Breast epithelium (tissue), 4 donors: ENCODE measurements around the gene LPGAT1. TPM values are rescaled to one million over a fixed set of nuclear protein-coding genes. Genes with fewer than 3 reads are reported as not detected.
A peak's percentile ranks its signal among the peaks of the same experiment; 100 is the strongest.

ENCODE experiments used
- DNase-seq, 2 donors: peaks; one replicate each; pipeline ENCODE4 v3.0.0-alpha.2; 2019; ENCODE audit warnings: low spot score in 2 of 2
- H3K27ac ChIP-seq, 2 donors: fragments of 200-600 bp; sonication (generic) in 1 of 2; one replicate each; pipeline ENCODE4 v1.5.1; 2016 to 2019; ENCODE audit warnings: mild to moderate bottlenecking in 1 of 2
- H3K27me3 ChIP-seq, 2 donors: fragments of 200-600 bp; sonication (generic) in 1 of 2; one replicate each; pipeline versions ENCODE4 v1.5.1 to v1.6.0; 2017 to 2019; ENCODE audit warnings: control low read depth in 1 of 2, mild to moderate bottlenecking in 1 of 2
- H3K36me3 ChIP-seq: fragments of 200-600 bp; one replicate; pipeline ENCODE4 v1.5.1; 2019
- H3K4me1 ChIP-seq, 2 donors: fragments of 200-600 bp; sonication (generic); one replicate each; pipeline ENCODE4 v1.5.1; 2016 to 2019; ENCODE audit warnings: control low read depth in 1 of 2
- H3K4me3 ChIP-seq, 3 donors: fragments of 200-600 bp; sonication (generic); 1 replicate in 2 of 3; 2 replicates in 1 of 3; pipeline ENCODE4 v1.5.1; 2016 to 2019; ENCODE audit warnings: mild to moderate bottlenecking in 3 of 3, moderate library complexity in 2 of 3
- H3K9me3 ChIP-seq, 2 donors: fragments of 200-600 bp; sonication (generic) in 1 of 2; one replicate each; pipeline ENCODE4 v1.5.1; 2016 to 2019; ENCODE audit warnings: control low read depth in 1 of 2
- POLR2A ChIP-seq: fragments of 450-650 bp; IDR thresholded peaks from one replicate; pipeline ENCODE4 v1.6.1; 2016; ENCODE audit warnings: antibody characterized with exemption, mild to moderate bottlenecking, moderate library complexity
- POLR2AphosphoS5 ChIP-seq, 3 donors: sonication (generic); formaldehyde crosslinking; IDR thresholded peaks; one replicate each; pipeline ENCODE4 v1.6.1; 2017; ENCODE audit warnings: antibody characterized with exemption in 3 of 3
- intact Hi-C: fragments of 100-400 bp; cut with DNase I; formaldehyde crosslinking; loops from one replicate; pipeline ENCODE4 v1.15.1; 2023; ENCODE audit warnings: low total_unique reads
- total RNA-seq, 3 donors: library from RNA; depleted of rRNA; stranded (reverse); fragments of >200 nt; gene quantifications; one replicate each; pipeline ENCODE4 v1.1.0, GENCODE V29; 2016
- TF ChIP-seq, protein P1 (sequence below), 3 donors: fragments of 450-650 bp; IDR thresholded peaks; one replicate each; pipeline ENCODE4 v1.5.1; 2016 to 2017; ENCODE audit warnings: antibody characterized with exemption in 3 of 3, mild to moderate bottlenecking in 3 of 3, moderate library complexity in 3 of 3

Gene LPGAT1
- total RNA-seq, 3 donors from 2014 or later = 39.0 to 61.1 (median 43.5) TPM

DNA sequence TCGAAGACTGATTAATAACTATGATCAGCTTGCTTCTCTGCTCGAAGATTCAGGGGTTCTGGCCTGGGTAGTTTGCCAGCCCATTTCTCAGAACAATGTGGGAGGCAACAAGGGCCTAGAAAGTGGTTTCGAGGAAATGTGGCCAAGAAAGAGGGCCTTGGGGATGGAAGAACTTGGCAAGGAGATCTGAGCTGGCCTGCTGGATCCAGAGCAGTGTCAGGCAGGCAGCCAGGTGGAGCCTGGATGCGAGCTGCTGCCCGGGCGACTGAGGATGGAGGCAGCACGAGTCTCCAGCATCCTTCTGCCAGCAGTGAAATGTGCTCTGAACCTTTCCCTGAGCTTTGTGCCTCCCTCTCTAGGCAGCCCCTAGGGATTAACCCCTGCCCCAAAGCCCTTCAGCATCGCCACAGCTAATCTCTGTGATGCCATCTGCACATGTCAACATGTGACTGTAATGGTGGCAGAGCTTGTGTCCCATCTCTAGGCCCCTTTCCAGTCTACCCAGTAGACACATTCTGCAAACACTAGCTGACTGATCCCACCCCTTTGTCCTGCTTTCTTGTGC lies 94.1 kb downstream of the LPGAT1 start:
- peak overlapping the region; percentile 88 for H3K27ac ChIP-seq
- DNase-seq = peak; percentile 77 to 83
- intact Hi-C loops = no loop called here
- H3K27me3 ChIP-seq = no peaks in the 10 kb centered on the region
- TF ChIP-seq, protein P1, sequence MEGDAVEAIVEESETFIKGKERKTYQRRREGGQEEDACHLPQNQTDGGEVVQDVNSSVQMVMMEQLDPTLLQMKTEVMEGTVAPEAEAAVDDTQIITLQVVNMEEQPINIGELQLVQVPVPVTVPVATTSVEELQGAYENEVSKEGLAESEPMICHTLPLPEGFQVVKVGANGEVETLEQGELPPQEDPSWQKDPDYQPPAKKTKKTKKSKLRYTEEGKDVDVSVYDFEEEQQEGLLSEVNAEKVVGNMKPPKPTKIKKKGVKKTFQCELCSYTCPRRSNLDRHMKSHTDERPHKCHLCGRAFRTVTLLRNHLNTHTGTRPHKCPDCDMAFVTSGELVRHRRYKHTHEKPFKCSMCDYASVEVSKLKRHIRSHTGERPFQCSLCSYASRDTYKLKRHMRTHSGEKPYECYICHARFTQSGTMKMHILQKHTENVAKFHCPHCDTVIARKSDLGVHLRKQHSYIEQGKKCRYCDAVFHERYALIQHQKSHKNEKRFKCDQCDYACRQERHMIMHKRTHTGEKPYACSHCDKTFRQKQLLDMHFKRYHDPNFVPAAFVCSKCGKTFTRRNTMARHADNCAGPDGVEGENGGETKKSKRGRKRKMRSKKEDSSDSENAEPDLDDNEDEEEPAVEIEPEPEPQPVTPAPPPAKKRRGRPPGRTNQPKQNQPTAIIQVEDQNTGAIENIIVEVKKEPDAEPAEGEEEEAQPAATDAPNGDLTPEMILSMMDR (IDR thresholded peaks at IDR 0.05) = no peak
- TF ChIP-seq POLR2AphosphoS5 (IDR thresholded peaks at IDR 0.05) = peak in 1 of 3 donors; percentile 56
- no peaks in the 10 kb centered on the region for H3K36me3 ChIP-seq
- peaks cover 3% of the 10 kb centered on the region in 2 donors for H3K4me1 ChIP-seq
- peak overlapping the region in 1 of 3 donors; percentile 4 for H3K4me3 ChIP-seq
- H3K9me3 ChIP-seq = no peaks in the 10 kb centered on the region

DNA sequence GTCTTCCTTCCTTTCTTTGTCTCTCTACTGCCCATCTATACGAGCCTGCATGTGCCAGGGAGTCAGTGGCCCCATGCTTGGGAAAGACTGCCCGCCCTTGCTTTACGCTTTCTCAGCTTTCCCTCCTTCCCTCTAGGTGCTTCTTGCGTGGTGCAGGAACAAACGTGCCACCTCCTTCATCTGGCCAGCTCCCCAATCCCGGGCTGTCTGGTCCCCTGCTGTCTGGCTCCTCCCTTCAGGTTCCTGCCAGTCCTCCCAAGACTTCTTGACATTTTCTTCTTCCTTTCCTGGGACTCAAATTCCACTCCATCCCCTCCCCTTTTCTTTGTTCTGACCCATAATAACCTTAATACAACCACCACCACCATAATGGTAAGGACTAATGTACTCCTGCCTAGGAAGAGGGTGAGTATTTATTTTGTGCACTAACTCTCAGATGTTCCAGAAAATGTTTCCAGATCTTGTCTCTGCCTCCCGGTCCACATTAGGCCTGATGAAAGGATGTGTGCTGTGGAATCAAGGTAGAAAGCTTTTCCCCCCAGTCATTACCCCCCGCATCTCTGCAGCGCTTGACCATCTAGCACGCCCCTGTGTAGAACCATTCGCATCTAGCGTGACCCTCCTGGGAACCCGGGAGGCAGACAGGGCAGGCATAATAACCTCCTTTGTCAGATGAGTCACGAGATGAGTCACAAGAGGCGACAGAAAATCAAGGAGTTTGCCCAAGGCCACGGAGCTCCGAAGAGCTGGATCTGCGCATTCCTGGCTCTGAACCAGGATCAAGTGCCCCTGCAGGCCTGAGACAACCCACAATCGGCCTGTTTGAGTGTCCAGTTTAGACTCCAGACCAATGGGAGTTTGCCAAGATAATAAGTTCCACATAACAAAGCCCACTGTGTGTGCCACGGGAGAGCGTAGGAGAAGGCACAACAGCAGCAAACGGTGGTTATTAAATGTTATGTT lies 95.1 kb downstream of the LPGAT1 start:
- no peaks in the 10 kb centered on the region for H3K36me3 ChIP-seq
- TF ChIP-seq, protein P1 (IDR thresholded peaks at IDR 0.05) = no peak
- TF ChIP-seq POLR2A (no peak), POLR2AphosphoS5 (IDR thresholded peaks at IDR 0.05) (peak in 2 of 3 donors; percentile 13 to 47)
- intact Hi-C loops = no loop called here
- H3K9me3 ChIP-seq = no peaks in the 10 kb centered on the region
- H3K27ac ChIP-seq = peak overlapping the region; percentile 88
- peak; percentile 83 to 91 for DNase-seq
- peaks cover 3% of the 10 kb centered on the region in 2 donors for H3K4me1 ChIP-seq
- H3K4me3 ChIP-seq = peak overlapping the region in 1 of 3 donors; percentile 4
- no peaks in the 10 kb centered on the region for H3K27me3 ChIP-seq

DNA sequence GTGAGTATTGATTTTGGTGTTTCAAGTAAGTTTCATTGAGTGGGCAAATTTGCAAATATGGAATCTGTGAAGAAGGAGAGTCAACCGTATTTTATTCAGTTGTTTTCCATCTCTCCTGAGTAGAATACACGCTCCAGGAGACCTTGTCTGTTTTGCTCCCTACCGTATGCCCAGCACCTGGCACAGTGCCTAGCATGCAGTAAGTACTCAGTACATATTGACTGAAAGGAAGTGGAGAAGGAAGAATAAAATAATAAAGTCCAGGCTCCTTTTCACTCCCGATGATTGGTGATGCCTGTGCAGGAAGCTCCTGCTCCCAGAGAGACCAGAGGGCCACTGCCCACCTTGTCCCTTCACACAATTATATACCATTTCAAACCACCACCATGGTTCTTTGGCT lies 95.8 kb downstream of the LPGAT1 start:
- Histone ChIP-seq H3K27ac (peak overlapping the region; percentile 88), H3K4me3 (no peak overlapping the region), H3K36me3 (no peaks in the 10 kb centered on the region), H3K27me3 (no peaks in the 10 kb centered on the region), H3K9me3 (no peaks in the 10 kb centered on the region), H3K4me1 (peaks cover 3% of the 10 kb centered on the region in 2 donors)
- intact Hi-C loops = no loop called here
- TF ChIP-seq, protein P1 (IDR thresholded peaks at IDR 0.05) = no peak
- TF ChIP-seq POLR2A (no peak), POLR2AphosphoS5 (IDR thresholded peaks at IDR 0.05) (no peak)
- peak in 1 of 2 donors; percentile 72 for DNase-seq

DNA sequence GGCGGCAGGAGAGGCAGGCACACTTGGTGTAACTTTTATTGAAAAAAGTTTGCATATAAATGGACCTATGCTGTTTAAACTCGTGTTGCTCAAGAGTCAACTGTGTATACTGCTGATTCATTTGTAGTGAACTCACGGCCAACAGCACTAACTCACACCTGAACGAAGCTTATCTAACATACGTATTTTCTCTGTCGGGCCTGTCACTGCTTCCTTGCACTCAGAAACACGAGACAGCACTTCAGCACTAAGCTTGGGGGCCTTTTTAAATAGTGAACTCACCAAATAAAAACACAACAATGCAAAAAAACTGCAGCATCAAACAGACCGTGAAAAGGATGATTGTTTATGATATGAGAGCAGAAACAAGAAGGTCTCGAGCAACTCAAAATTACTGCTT lies 96.2 kb downstream of the LPGAT1 start:
- Histone ChIP-seq H3K36me3 (no peaks in the 10 kb centered on the region), H3K9me3 (no peaks in the 10 kb centered on the region), H3K27ac (no peak overlapping the region), H3K27me3 (no peaks in the 10 kb centered on the region), H3K4me3 (no peak overlapping the region), H3K4me1 (peaks cover 3% of the 10 kb centered on the region in 2 donors)
- no peak for DNase-seq
- TF ChIP-seq, protein P1 (IDR thresholded peaks at IDR 0.05) = no peak
- no peak for TF ChIP-seq POLR2A
- TF ChIP-seq POLR2AphosphoS5 (IDR thresholded peaks at IDR 0.05) = no peak
- intact Hi-C loops = no loop called here
